GF-D8 (cell line): ENCODE measurements around the gene GDI2.
A peak's percentile ranks its signal among the peaks of the same experiment; 100 is the strongest.
"Not testable (repeated sequence)": the region's sequence is repeated elsewhere in the genome, so short reads cannot be mapped to it uniquely, and the experiment has no call there.

ENCODE experiments used
- DNase-seq: peaks from one replicate; lab custom pipeline; 2025; lab: John Stamatoyannopoulos, UW

Gene GDI2

GRCh38 chr10:5827841-5828240 lies 14.6 kb upstream of the GDI2 start:
- DNase-seq: no peak

- DNase-seq: not testable (repeated sequence)
Measured at GRCh38 chr10:5826511-5826910, 13.3 kb upstream of the GDI2 start.

GRCh38 chr10:5818894-5819293 lies 5.7 kb upstream of the GDI2 start:
- no peak for DNase-seq

- no peak for DNase-seq
Measured at GRCh38 chr10:5818048-5818331, 4.8 kb upstream of the GDI2 start.

- no peak for DNase-seq
Measured at GRCh38 chr10:5817322-5818047, 4.3 kb upstream of the GDI2 start.

GRCh38 chr10:5816170-5816569 lies 2.9 kb upstream of the GDI2 start:
- DNase-seq: no peak

GRCh38 chr10:5814110-5815107 lies 1.2 kb upstream of the GDI2 start:
- peak; percentile 44 for DNase-seq

- no peak for DNase-seq
Measured at GRCh38 chr10:5813091-5813340, 218 bp downstream of the GDI2 start.

GRCh38 chr10:5812283-5813090 lies 747 bp downstream of the GDI2 start:
- no peak for DNase-seq

GRCh38 chr10:5811387-5811821 lies 1.8 kb downstream of the GDI2 start:
- DNase-seq: no peak

- no peak for DNase-seq
Measured at GRCh38 chr10:5810225-5810624, 3.0 kb downstream of the GDI2 start.

- no peak for DNase-seq
Measured at GRCh38 chr10:5809527-5810154, 3.6 kb downstream of the GDI2 start.

- not testable (repeated sequence) for DNase-seq
Measured at GRCh38 chr10:5808783-5809392, 4.3 kb downstream of the GDI2 start.

GRCh38 chr10:5806745-5807144 lies 6.5 kb downstream of the GDI2 start:
- no peak for DNase-seq

GRCh38 chr10:5805711-5806110 lies 7.5 kb downstream of the GDI2 start:
- peak; percentile 9 for DNase-seq

GRCh38 chr10:5805260-5805659 lies 8.0 kb downstream of the GDI2 start:
- DNase-seq: no peak

GRCh38 chr10:5804386-5804785 lies 8.8 kb downstream of the GDI2 start:
- DNase-seq: no peak

- no peak for DNase-seq
Measured at GRCh38 chr10:5800782-5801181, 12.5 kb downstream of the GDI2 start.

- DNase-seq: no peak
Measured at GRCh38 chr10:5794236-5794635, 19.0 kb downstream of the GDI2 start.

- no peak for DNase-seq
Measured at GRCh38 chr10:5789626-5790025, 23.6 kb downstream of the GDI2 start.

- peak; percentile 39 for DNase-seq
Measured at GRCh38 chr10:5788969-5789368, 24.3 kb downstream of the GDI2 start.

GRCh38 chr10:5783300-5783699 lies 29.9 kb downstream of the GDI2 start:
- no peak for DNase-seq
